ENCODE measurements around the gene LRCH2. TPM values are rescaled to one million over a fixed set of nuclear protein-coding genes. Genes with fewer than 3 reads are reported as not detected.
A peak's percentile ranks its signal among the peaks of the same experiment; 100 is the strongest.

The LRCH2 gene
- total and polyA plus RNA-seq, 8 donors = 0.12 to 1.0 (median 0.39) TPM

GRCh38 chrX:115178473-115178872 is 55.4 kb downstream of the LRCH2 start:
- intact Hi-C loops (cut with DNase I) = no loop called here
- DNase-seq = no peak
- no peaks in the 10 kb centered on the region for H3K36me3 ChIP-seq
- no peak for ATAC-seq
- no peak overlapping the region for H3K27ac ChIP-seq
- H3K4me3 ChIP-seq = no peak overlapping the region
- no peaks in the 10 kb centered on the region for H3K9me3 ChIP-seq
- no peak for TF ChIP-seq CTCF (IDR thresholded peaks at IDR 0.05)
- FAIRE-seq = no peak
- 33 to 53% methylated on average over 1 of the region's 1 CpG for WGBS, 2 donors
- H3K27me3 ChIP-seq = peaks cover 0 to 30% (median 2%) of the 10 kb centered on the region in 4 donors
- H3K4me1 ChIP-seq = no peaks in the 10 kb centered on the region

GRCh38 chrX:115177932-115178331 is 56.0 kb downstream of the LRCH2 start:
- Histone ChIP-seq H3K27me3 (peaks cover 0 to 25% (median 2%) of the 10 kb centered on the region in 4 donors), H3K9me3 (no peaks in the 10 kb centered on the region), H3K27ac (no peak overlapping the region), H3K36me3 (no peaks in the 10 kb centered on the region), H3K4me3 (no peak overlapping the region), H3K4me1 (no peaks in the 10 kb centered on the region)
- no peak for TF ChIP-seq CTCF (IDR thresholded peaks at IDR 0.05)
- DNase-seq = no peak
- FAIRE-seq = no peak
- intact Hi-C loops (cut with DNase I) = no loop called here
- 57 to 60% methylated on average over 4 of the region's 4 CpGs for WGBS, 2 donors
- no peak for ATAC-seq

- intact Hi-C loops (cut with DNase I) = no loop called here
- no peaks in the 10 kb centered on the region for H3K36me3 ChIP-seq
- no peak overlapping the region for H3K27ac ChIP-seq
- H3K4me1 ChIP-seq = no peaks in the 10 kb centered on the region
- FAIRE-seq (no peak), ATAC-seq (no peak), DNase-seq (no peak)
- 68 to 70% methylated on average over 3 of the region's 3 CpGs for WGBS, 2 donors
- TF ChIP-seq CTCF (IDR thresholded peaks at IDR 0.05) = no peak
- no peak overlapping the region for H3K4me3 ChIP-seq
- no peaks in the 10 kb centered on the region for H3K9me3 ChIP-seq
- peaks cover 0 to 9% (median 2%) of the 10 kb centered on the region in 4 donors for H3K27me3 ChIP-seq
These were observed 59.3 kb downstream of the LRCH2 start for GRCh38 chrX:115174548-115174947.

GRCh38 chrX:115173181-115173580 is 60.7 kb downstream of the LRCH2 start:
- peaks cover 0 to 9% (median 1%) of the 10 kb centered on the region in 4 donors for H3K27me3 ChIP-seq
- H3K4me3 ChIP-seq = no peak overlapping the region
- H3K36me3 ChIP-seq = no peaks in the 10 kb centered on the region
- no peak for ATAC-seq
- H3K4me1 ChIP-seq = no peaks in the 10 kb centered on the region
- FAIRE-seq = no peak
- H3K9me3 ChIP-seq = no peaks in the 10 kb centered on the region
- intact Hi-C loops (cut with DNase I) = no loop called here
- no peak for TF ChIP-seq CTCF (IDR thresholded peaks at IDR 0.05)
- H3K27ac ChIP-seq = no peak overlapping the region
- DNase-seq = no peak
- WGBS, 2 donors = 47 to 51% methylated on average over 9 of the region's 9 CpGs

GRCh38 chrX:115147220-115147619 is 86.7 kb downstream of the LRCH2 start:
- DNase-seq = no peak
- intact Hi-C loops (cut with DNase I) = no loop called here
- TF ChIP-seq CTCF (IDR thresholded peaks at IDR 0.05) = peak in 3 of 4 donors; percentile 14 to 27 (median 25)
- Histone ChIP-seq H3K9me3 (no peaks in the 10 kb centered on the region), H3K4me1 (no peaks in the 10 kb centered on the region), H3K27ac (no peak overlapping the region), H3K36me3 (no peaks in the 10 kb centered on the region), H3K27me3 (peaks cover 0 to 26% (median 4%) of the 10 kb centered on the region in 4 donors), H3K4me3 (no peak overlapping the region)
- peak; percentile 99 for FAIRE-seq
- ATAC-seq = no peak
- 60 to 64% methylated on average over 1 of the region's 1 CpG for WGBS, 2 donors

All from pancreas (tissue), 10 donors.